Eye (tissue), 1 donor: ENCODE data around the gene FLT3.
"Not testable (repeated sequence)": the region's sequence is repeated elsewhere in the genome, so short reads cannot be mapped to it uniquely, and the experiment has no call there.

Source experiments
- DNase-seq: peaks from one replicate; pipeline ENCODE4 v3.0.0-alpha.2; 2015

Gene FLT3

DNA sequence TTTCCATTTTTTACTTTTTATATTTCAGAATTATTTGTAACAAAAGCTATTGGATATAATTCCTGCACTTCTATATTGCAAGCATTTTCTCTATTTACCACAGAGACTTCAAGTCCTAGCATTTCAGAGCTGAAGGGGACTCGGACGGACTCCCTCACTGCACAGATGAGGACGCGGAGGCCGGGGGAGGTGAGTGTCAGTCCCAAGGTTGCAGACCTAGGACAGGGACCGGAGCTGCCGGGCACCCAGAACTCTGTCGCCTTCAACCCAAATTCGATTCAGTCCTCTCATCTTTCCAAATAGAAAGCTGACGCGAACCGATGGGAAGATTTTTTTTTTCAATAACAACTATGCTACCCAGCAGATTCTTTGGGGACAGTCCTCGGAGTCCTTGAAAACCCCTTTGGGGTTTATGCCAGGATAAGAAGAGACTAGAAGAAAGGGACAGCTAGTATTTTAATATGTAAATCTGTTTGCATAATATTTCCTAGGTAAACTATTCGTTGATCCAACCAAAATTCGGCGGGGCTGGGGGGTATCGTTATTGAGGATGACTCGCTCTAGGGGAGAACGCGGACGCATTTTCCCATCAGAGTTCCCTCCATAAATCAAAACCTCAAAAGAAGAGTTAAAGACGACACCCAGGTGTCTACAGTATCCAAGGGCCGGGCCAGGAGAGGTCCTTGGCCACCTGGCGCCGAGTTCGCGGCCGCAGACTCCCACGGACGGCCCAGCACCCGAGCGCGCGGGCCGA, 803 bp downstream of the FLT3 start:
- peak; percentile 43 for DNase-seq

DNA sequence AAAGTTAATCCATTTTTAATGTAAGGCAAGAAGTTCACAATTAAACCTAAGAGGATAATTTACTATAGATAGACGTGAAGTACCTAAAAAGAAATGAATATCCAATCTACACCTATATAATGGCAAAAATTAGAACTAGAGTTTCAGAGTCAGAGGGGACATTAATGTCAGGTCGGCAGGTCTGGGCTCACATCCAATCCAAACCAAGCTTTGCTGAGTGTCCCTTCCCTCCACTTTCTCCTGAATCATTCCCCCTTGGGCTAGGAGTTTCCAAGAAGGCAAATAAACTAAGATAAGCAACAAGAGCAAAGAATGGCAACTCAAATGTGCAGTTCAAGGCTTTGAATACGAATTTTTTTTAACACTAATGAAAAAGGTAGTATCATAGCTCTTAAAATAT, 2.9 kb downstream of the FLT3 start:
- DNase-seq: no peak

DNA sequence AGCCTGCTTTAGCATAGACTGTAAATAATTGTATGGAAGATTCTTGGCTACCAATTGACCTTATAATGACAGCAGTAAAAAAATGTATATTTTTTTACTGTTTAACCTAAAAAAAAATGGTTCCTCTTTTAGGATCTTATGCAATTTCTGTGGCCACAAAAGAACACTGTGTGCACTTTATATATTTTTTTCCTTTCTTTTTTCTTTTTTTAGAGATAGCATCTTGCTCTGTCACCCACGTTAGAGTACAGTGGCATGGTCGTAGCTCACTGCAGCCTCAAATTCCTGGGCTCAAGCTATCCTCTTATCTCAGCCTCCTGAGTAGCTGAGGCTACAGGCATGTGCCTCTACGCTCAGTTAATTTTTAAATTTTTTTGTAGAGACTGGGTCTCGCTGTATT, 6.1 kb downstream of the FLT3 start:
- DNase-seq: no peak

DNA sequence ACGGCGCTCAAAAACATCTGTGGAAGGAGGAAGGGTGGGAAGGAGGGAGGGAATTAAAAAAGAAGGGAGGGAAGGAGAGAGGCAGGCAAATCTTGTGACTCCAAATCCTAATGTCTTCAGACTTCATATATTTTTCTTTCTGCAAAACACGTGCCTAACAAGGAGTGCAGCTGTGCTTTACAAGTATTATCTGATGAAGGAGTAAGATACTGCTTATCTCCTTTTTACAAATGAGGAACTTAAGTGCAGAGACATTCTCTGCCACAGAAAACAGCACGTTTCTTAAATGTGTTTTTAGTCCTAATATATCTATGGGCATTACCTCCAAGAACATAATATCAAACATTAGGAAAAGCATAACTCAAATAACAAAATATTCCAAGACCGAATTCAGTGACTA, 6.5 kb downstream of the FLT3 start:
- no peak for DNase-seq

DNA sequence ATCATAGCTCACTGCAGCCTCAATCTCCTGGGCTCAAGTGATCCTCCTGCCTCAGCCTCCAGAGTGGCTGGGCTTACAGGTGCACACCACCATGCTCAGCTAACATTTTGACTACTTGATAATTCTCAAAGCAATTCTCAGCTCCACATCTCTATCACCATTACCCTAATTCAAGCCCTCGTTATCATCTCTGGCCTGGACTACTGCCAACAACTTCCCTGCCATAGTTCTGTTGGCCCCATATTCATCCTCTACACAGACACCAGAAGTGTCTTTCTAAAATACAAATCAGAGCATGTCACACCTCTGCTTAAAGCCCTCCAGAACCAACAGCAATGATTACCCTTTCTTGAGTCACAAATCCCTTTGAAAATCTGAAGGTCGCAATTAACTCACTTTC, 7.9 kb downstream of the FLT3 start:
- DNase-seq: no peak

DNA sequence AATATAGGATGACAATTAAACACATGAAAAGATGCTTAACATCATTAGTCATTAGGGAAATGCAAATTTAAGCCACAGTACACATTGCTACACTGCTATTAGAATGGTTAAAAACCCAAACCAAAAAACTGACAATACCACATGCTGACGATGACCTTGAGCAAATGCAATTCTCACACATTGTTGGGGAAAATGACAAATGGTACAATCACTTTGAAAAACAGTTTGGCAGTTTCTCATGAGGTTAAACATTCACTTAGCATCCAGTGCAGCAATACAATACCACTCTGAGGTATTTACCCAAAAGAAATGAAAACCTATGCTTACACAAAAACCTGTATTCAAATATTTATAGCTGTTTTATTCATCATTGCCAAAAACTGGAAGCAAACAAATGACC, 11.3 kb downstream of the FLT3 start:
- DNase-seq: no peak

DNA sequence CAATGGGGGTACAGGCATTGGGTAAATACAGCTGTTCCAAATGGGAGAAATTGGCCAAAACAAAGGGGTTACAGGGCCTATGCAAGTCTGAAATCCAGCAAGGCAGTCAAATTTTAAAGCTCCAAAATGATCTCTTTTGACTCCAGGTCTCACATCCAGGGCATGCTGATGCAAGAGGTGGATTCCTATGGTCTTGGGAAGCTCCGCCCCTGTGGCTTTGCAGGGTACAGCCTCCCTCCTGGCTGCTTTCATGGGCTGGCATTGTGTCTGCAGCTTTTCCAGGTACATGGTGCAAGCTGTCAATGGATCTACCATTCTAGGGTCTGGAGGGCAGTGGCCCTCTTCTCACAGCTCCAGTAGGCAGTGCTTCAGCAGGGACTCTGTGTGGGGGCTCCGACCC, 22.6 kb downstream of the FLT3 start:
- DNase-seq: not testable (repeated sequence)

DNA sequence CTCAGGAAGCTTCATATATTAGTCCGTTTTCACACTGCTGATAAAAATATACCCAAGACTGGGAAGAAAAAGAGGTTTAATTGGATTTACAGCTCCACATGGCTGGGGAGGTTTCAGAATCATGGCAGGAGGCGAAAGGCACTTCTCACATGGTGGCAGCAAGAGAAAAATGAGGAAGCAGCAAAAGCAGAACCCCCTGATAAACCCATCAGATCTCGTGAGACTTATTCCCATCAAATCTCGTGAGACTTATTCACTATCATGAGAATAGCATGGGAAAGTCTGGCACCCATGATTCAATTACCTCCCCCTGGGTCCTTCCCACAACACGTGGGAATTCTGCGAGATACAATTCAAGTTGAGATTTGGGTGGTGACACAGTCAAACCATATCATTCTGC, 23.1 kb downstream of the FLT3 start:
- DNase-seq: no peak

DNA sequence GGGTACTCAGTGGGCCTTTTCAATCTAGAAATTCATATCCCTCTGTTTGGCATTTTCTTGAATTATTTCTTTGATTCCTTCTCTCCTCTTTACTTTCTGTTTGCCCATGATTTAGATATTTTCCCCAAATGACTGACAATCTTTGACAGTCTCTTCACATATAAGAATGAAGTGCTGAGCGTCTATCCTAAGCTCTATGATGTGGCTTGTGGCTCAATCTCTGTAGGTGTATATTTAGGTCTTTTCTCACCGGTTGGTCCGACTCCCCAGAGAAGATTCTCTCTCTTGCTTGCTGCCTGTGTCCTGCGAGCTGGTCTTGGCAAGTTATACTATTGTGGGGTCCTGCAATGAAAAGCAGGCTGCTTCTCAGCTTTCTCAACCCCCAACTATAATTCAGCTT, 29.0 kb downstream of the FLT3 start:
- DNase-seq: no peak

DNA sequence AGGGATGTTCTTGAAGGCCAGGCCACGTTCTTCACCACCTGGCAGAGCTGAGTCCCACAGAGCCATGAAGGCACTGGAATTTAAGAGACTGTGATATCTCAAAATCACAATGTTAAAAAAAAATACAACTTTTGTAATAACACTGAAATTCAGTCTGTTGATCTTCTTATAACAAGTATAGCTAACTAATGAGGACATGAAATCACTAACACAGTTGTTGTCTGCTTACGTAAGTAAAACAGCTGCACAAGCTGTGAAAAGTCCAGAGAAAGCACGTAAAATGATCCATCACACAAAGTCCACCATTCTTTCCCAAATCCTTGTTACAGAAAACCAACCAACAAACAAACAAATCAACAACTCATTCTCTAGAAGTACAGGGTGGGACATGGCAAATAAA, 32.9 kb downstream of the FLT3 start:
- no peak for DNase-seq

DNA sequence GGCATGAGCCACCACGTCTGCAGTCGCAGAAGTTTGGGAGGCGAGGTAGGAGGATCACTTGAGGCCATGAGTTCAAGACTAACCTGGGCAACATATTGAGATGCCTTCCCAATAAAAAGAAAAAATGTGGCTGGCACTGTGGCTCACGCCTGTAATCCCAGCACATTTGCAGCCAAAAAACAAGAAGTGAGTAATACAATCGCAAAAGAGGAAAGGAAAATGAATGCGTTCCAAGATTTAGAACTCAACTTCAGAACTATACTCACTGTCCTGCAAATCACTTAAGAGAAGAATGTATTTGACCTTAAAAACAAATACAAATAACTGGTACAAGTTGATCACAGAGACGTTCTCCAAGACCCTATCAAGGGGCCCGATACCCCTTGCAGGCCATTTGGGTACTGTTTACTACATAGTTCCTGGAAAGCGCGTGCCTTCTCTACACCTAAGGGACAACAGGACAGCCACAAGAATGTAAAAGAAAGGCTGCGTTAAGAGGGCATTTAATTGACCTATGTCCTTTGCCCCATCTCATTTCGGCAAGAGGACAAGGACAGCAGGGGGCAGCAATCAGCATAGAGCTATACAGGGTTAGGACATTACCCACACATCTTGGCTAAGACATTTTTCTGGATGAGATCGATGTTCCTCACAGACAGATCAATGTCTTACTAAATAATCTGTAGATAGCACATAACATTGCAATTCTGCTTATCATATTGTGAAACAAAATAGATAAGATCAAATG, 41.3 kb downstream of the FLT3 start:
- peak; percentile 9 for DNase-seq

DNA sequence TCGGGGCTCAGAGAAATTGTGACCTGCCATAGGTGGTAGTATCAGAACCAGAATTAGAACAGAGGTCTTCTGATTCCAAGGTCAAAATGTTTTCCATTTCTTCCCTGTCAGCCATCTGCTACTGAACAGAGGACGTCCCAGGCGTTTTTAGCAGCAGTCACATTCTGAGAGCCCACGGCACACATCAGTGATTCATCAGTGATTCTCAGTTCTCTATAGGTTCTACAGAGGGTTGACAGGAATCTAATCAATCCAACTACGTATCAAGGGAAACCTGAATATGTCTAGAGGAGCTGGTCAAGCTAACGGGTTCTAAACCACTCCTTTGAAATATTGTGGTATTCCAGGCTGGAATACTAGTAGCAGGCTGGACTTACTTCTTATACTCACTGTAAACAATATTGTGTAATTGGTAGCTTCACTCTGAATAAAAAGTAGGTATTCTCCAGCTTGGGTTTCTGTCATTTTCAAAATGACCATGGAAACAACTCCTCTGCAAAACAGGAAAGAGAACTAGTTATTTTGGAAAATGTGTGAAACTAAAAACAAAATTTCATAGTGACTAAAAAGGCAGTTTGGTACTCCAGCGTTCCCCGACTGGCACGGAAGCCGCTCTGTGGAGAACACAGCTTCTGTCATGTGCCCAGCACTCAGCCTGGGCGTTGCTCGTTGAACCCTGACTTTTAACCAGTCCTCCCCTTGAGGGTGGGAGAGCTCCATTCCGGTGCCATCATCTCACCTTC, 43.2 kb downstream of the FLT3 start:
- DNase-seq: no peak

DNA sequence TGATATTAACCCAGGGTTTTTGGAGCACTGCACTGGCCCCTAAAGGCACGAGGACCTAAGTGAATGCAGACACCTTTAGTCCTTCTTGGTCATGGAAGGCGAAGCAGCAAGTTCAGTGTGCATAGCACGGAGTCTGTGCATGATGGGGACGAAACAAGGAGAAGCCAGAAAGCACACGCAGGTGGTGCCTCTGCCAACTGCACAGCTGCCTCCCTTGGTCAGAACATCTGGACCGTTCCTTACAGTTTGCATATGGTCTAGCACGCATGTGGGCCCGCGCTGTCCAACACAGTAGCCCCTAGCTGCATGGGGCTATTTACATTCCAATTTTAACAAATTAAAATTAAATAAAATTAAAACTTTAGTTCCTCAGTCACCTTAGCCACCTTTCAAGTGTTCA, 44.0 kb downstream of the FLT3 start:
- no peak for DNase-seq

DNA sequence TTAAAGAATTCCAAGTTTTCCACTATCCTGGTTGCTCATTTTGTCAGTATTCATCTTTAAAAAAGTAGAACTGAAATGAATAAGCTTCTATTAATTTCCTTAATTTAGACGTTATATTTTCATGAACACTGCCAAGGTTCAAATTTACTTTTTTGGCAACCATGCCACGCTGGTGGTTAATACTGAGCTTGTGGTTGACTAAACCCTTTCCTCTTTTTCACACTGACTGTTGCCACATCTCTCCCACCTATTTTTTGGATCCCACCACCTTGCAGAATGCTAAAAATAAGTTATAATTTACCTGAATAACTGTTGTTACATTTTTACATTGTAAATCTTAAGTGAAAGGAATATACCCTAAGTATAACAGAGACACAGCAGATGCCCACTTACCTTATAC, 45.0 kb downstream of the FLT3 start:
- DNase-seq: no peak

DNA sequence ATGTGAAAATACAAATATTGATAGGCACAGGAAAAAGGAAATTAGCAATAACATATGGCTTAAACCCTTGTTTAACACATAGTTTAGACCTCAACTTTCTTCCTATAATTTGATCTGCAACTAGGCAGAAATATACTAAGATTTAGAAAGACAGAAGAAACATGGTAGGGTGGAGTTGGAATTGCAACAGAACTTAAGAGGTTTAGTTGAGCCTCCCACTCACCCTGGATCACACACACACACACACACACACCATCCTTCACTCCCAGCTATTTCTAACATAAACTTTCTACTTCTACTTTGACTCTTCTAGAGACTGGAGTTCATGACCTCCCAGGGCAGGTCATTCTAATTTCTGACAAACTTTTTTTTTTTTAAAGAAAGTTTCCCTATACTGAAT, 47.4 kb downstream of the FLT3 start:
- no peak for DNase-seq

DNA sequence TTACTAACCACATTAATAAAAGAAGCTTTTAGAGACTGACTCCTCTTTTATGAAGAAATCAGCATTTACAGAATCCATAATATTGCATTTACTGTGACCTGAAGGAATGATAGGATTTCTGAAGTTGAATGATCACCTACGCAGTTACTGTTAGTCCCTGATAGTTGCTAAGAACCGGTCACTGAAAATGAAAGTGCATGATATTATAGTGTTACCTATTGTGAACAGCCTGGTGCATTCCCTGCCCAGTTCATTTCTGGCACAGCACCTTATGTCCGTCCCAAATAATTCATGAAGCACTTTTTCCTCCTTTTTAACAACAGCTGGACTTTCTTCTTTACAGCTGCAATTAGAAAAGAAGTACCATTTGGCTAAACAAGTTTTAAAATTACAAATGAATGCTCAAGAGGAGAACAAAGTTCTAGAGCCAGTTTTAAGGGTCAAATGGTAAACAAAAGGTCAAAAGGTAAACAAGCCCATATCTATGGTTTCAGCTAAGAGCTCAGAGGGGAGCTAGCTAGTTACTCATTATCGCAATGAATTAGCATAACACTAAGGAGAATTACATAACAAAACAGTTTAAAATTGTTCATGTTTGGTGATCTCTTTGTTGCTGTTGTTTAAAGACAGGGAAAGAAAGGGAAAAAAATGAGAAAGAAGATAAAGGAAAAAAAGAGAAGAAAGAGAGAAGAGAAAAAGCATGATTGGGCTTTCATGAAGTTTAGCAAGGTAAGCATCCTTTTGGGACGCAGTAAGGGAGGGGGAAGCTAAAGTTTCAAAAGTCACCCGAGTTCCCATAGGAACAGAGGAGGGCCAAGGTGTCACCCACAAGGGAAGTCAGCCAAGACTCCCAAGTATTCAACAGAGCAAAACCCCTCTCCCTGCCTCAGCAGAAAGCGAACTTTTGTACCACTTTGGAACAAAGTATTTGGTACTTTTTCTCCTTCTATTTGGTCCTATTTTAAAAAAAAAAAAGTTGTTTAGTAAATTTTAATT, 50.2 kb downstream of the FLT3 start:
- no peak for DNase-seq

DNA sequence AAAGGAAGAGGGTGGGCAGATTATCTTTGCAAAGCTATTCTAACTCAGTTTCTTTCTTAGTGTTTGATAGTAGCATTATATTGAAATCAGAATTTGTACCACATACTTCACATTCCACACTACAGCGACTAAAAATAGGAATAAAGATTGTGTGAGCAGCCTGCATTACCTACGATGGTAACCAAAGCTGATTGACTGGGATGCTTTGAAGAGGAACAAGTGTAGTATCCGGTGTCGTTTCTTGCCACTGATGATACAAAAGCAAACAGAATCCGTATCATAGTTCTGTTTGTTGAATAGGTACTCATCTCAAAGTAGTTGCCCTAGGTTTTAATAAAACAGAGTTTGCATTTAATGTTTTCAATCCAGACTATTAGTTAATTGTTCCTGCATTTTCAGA, 51.2 kb downstream of the FLT3 start:
- no peak for DNase-seq

DNA sequence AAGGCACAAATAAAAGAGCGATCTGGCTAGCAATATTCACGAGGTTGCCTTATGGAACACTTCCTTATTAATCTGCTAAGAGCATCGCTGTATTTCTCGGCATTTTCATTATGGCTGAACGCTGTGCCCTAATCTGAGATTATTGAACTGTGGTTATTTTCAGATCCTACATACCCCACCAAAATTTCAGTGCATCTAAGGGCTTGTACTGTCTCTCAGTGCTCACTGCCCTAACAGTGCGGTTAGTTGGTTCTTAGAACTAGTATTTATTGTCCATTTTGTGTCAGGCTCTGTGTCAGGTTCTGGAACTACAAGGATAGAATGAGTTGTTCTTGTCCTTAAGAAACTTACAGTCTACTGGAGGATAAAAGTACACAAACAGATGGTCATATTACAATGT, 51.6 kb downstream of the FLT3 start:
- DNase-seq: no peak

DNA sequence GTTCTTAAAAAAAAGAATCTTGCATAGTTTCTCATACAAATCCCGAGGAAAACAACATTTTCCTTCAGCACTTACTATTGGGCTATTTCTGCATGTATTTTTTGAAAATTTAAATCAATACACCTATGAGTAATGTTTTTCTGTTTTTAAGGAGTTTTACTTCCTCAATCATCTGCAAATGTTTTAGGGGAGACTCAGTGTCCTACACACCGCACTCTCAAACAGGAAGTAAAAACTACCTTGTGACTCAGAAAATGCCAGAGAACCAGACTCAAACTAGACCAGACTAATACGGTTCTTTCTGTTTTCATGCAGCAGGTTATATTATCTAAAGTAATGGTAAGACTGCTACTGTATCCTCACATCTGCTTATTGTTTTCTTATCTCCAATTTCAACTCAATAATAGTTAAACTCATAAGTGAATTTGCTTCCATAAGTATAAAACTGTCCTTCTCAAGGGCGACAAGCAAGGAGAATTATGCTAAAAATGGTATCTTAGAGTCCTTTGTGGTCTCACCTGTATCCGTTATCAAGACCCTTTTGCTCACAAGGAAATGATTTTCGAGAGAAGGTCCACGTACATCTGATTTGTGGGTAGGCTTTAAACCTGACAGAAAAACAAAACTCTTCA, 52.5 kb downstream of the FLT3 start:
- no peak for DNase-seq

DNA sequence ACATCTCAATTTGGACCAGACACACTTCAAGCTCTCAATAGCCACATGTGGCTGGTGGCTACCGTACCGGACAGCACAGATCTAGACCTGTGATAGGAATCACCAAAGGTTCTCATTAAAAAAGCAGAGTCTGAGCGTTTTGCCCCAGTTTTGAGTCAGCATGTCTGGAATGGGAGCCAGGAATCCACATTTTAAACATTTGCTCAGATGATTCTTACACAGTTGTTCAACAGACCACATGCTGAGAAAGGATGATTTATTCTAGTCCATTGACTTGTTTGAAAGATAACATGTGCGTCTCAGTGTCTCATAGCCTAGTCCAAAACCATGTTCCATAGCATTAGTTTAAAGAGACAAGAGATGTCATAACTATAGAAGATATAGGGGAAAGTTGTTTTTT, 53.4 kb downstream of the FLT3 start:
- no peak for DNase-seq

DNA sequence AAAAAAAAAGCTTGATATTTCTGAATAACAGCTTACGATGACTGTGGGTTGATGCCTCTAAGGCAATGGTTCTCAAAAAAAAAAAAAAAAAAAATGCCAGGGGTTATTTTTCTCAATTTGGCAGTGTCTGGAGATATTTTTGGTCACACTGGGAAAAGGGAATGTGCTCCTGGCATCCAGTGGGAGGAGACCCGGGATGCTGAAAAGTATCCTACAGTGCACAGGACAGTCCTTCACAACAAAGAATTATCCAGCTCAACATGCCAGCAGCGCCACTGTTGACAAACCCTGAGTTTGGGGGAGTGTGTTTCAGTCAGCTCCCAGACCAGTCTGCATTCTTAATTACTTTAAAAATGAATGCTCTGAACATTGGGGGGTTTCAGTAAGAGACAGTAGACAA, 54.5 kb downstream of the FLT3 start:
- no peak for DNase-seq

DNA sequence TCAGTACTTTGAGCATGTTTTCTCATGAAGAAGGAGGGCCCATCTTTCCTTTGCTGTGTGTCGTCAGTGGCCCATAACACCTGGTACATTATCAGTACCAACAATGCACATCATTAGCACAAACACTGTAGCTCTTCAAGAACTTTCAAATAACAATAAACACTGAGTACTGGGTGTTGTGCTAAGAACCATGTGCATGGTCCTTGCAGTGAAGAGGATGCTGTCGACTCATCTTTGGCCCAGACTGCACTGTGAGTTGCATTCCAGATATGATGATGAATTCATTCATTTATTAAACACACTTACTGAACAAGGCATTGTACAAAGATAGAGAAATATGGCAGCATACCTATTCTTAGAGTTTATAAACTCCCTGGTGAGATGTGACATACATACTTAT, 55.8 kb downstream of the FLT3 start:
- no peak for DNase-seq
